Calu3 (cell line): ENCODE measurements around the gene EFNA2. TPM values are rescaled to one million over a fixed set of nuclear protein-coding genes. Genes with fewer than 3 reads are reported as not detected.

Source experiments
- BruUV-seq: library from RNA; stranded (reverse); fragments of 400-500 nt; replicated peaks from 2 replicates; lab custom pipeline; 2021; lab: Mats Ljungman, UMichigan
- CTCF ChIA-PET: fragments of 300-600 bp; sonication (Branson Sonifier 250); formaldehyde crosslinking; loops from one replicate; lab custom pipeline; 2022; ENCODE audit warnings: antibody characterized with exemption; lab: Charles Lee
- DNase-seq: peaks from one replicate; pipeline ENCODE4 v3.0.0; 2022
- H3K27ac Mint-ChIP-seq: one replicate; pipeline ENCODE4 v1.8.0; 2022; ENCODE audit warnings: mixed read lengths; ENCODE audit not compliant: unreplicated experiment
- H3K27me3 Mint-ChIP-seq: one replicate; pipeline ENCODE4 v1.8.0; 2022; ENCODE audit warnings: mixed read lengths; ENCODE audit not compliant: unreplicated experiment
- H3K36me3 Mint-ChIP-seq: one replicate; pipeline ENCODE4 v1.8.0; 2022; ENCODE audit warnings: mild to moderate bottlenecking, moderate library complexity, mixed read lengths; ENCODE audit not compliant: insufficient read depth, unreplicated experiment
- H3K4me1 Mint-ChIP-seq: one replicate; pipeline ENCODE4 v1.8.0; 2022; ENCODE audit warnings: mild to moderate bottlenecking, low read depth, mixed read lengths; ENCODE audit not compliant: unreplicated experiment
- H3K4me3 Mint-ChIP-seq: one replicate; pipeline ENCODE4 v1.8.0; 2022; ENCODE audit warnings: mild to moderate bottlenecking, low read depth, moderate library complexity, mixed read lengths; ENCODE audit not compliant: unreplicated experiment
- H3K9me3 Mint-ChIP-seq: one replicate; pipeline ENCODE4 v1.8.0; 2022; ENCODE audit warnings: low read depth, mixed read lengths; ENCODE audit not compliant: unreplicated experiment
- CTCF ChIP-seq: fragments of 200-600 bp; IDR thresholded peaks from one replicate; pipeline ENCODE4 v1.8.0; 2022; ENCODE audit warnings: antibody characterized with exemption; ENCODE audit not compliant: unreplicated experiment
- intact Hi-C: fragments of 100-400 bp; cut with micrococcal nuclease; formaldehyde crosslinking; loops from one replicate; pipeline ENCODE4 v1.10.0; 2022; ENCODE audit not compliant: unreplicated experiment
- total RNA-seq: library from RNA; stranded (reverse); gene quantifications from 2 replicates; pipeline ENCODE4 v1.2.3, GENCODE V29; 2022

Gene EFNA2
- total RNA-seq, 1 experiment from 2014 or later, result 0.90 TPM

- H3K4me3 Mint-ChIP-seq, result no peak overlapping the region
- no TSS peak for BruUV-seq
- CTCF ChIA-PET, result no interaction called here
- peaks cover 22% of the 10 kb centered on the region for H3K36me3 Mint-ChIP-seq
- peaks cover 8% of the 10 kb centered on the region for H3K4me1 Mint-ChIP-seq
- intact Hi-C loops, result no loop called here
- no peak for DNase-seq
- no peak for TF ChIP-seq CTCF
- peaks cover 26% of the 10 kb centered on the region for H3K27me3 Mint-ChIP-seq
- H3K27ac Mint-ChIP-seq, result no peak overlapping the region
- no peaks in the 10 kb centered on the region for H3K9me3 Mint-ChIP-seq
Measured at GRCh38 chr19:1281569-1282287, 3.9 kb upstream of the EFNA2 start.

GRCh38 chr19:1282588-1283206 is 3.0 kb upstream of the EFNA2 start:
- no TSS peak for BruUV-seq
- CTCF ChIA-PET, result no interaction called here
- DNase-seq, result no peak
- no peak overlapping the region for H3K4me3 Mint-ChIP-seq
- peaks cover 18% of the 10 kb centered on the region for H3K36me3 Mint-ChIP-seq
- no peaks in the 10 kb centered on the region for H3K9me3 Mint-ChIP-seq
- H3K27me3 Mint-ChIP-seq, result peaks cover 32% of the 10 kb centered on the region
- intact Hi-C loops, result no loop called here
- H3K4me1 Mint-ChIP-seq, result peaks cover 8% of the 10 kb centered on the region
- no peak for TF ChIP-seq CTCF
- H3K27ac Mint-ChIP-seq, result no peak overlapping the region

- Mint-ChIP-seq H3K4me3 (no peak overlapping the region), H3K27me3 (peaks cover 32% of the 10 kb centered on the region), H3K36me3 (peaks cover 18% of the 10 kb centered on the region), H3K9me3 (no peaks in the 10 kb centered on the region), H3K27ac (no peak overlapping the region), H3K4me1 (peaks cover 8% of the 10 kb centered on the region)
- no peak for TF ChIP-seq CTCF
- no TSS peak for BruUV-seq
- CTCF ChIA-PET, result no interaction called here
- intact Hi-C loops, result no loop called here
- no peak for DNase-seq
Measured at GRCh38 chr19:1283207-1283916, 2.3 kb upstream of the EFNA2 start.

- H3K27ac Mint-ChIP-seq, result no peak overlapping the region
- intact Hi-C loops, result no loop called here
- CTCF ChIA-PET, result interaction anchor here (0.7 kb wide), 1 partner anchor 40 kb away, joined by 6 read pairs; no protein-coding TSS in a partner anchor
- H3K9me3 Mint-ChIP-seq, result no peaks in the 10 kb centered on the region
- H3K36me3 Mint-ChIP-seq, result peaks cover 18% of the 10 kb centered on the region
- peaks cover 8% of the 10 kb centered on the region for H3K4me1 Mint-ChIP-seq
- TF ChIP-seq CTCF, result no peak
- peaks cover 32% of the 10 kb centered on the region for H3K27me3 Mint-ChIP-seq
- BruUV-seq, result no TSS peak
- DNase-seq, result no peak
- no peak overlapping the region for H3K4me3 Mint-ChIP-seq
Measured at GRCh38 chr19:1283917-1284292, 1.8 kb upstream of the EFNA2 start.
